Hepatocyte (in vitro differentiated cells): ENCODE data around the gene PIGR. TPM values are rescaled to one million over a fixed set of nuclear protein-coding genes. Genes with fewer than 3 reads are reported as not detected.

ENCODE experiments used
- DNase-seq: peaks from one replicate; pipeline ENCODE4 v3.0.0-alpha.2; 2016; ENCODE audit warnings: low spot score
- H2AFZ ChIP-seq: fragments of 200-600 bp; sonication (generic); 2 replicates; pipeline ENCODE4 v1.6.0; 2016; ENCODE audit warnings: antibody characterized with exemption, mild to moderate bottlenecking
- H3K27ac ChIP-seq: fragments of 200-600 bp; sonication (generic); 2 replicates; pipeline ENCODE4 v1.5.1; 2016; ENCODE audit warnings: mild to moderate bottlenecking
- H3K27me3 ChIP-seq: fragments of 200-600 bp; sonication (generic); 2 replicates; pipeline ENCODE4 v1.6.1; 2016
- H3K36me3 ChIP-seq: fragments of 200-600 bp; sonication (generic); replicated peaks from 2 replicates; pipeline ENCODE4 v1.5.1; 2016; ENCODE audit warnings: low read depth; ENCODE audit not compliant: insufficient read depth
- H3K4me1 ChIP-seq: fragments of 200-600 bp; sonication (generic); 2 replicates; pipeline ENCODE4 v1.5.1; 2016; ENCODE audit warnings: mild to moderate bottlenecking, moderate library complexity; ENCODE audit not compliant: insufficient read depth
- H3K4me2 ChIP-seq: fragments of 200-600 bp; sonication (generic); 2 replicates; pipeline ENCODE4 v1.6.0; 2016
- H3K4me3 ChIP-seq: fragments of 200-600 bp; sonication (generic); 2 replicates; pipeline ENCODE4 v1.5.1; 2016; ENCODE audit warnings: mild to moderate bottlenecking
- H3K79me2 ChIP-seq: fragments of 200-600 bp; sonication (generic); 2 replicates; pipeline ENCODE4 v1.6.0; 2017; ENCODE audit warnings: mild to moderate bottlenecking
- H3K9me2 ChIP-seq: fragments of 200-600 bp; sonication (generic); replicated peaks from 2 replicates; pipeline ENCODE4 v1.6.0; 2017; ENCODE audit warnings: mild to moderate bottlenecking; ENCODE audit not compliant: insufficient read depth
- H3K9me3 ChIP-seq: fragments of 200-600 bp; sonication (generic); 2 replicates; pipeline ENCODE4 v1.5.1; 2016; ENCODE audit warnings: low read depth, mild to moderate bottlenecking
- H4K20me1 ChIP-seq: fragments of 200-600 bp; sonication (generic); 2 replicates; pipeline ENCODE4 v1.6.0; 2016; ENCODE audit warnings: mild to moderate bottlenecking; ENCODE audit not compliant: insufficient read depth, poor library complexity, severe bottlenecking
- EZH2 ChIP-seq: fragments of 200-600 bp; sonication (generic); IDR thresholded peaks from 2 replicates; pipeline ENCODE4 v1.6.1; 2016; ENCODE audit warnings: antibody characterized with exemption, mild to moderate bottlenecking, borderline replicate concordance
- EZH2phosphoT487 ChIP-seq: fragments of 200-600 bp; sonication (generic); IDR thresholded peaks from one replicate; pipeline ENCODE4 v1.6.1; 2018; ENCODE audit warnings: antibody characterized with exemption, mild to moderate bottlenecking, low read depth, moderate library complexity; ENCODE audit not compliant: unreplicated experiment, severe bottlenecking
- WGBS: methylation state at CpG from one replicate; pipeline ENCODE4 v1.1.6; 2016; ENCODE audit warnings: low lambda C conversion rate; ENCODE audit errors: missing lambda C conversion rate; 5-methylcytosine and 5-hydroxymethylcytosine counted together
- polyA plus RNA-seq: library from polyadenylated mRNA; unstranded; fragments of >200 nt; fragmentation: Nextera tagmentation; extraction: Ambion mirVana; gene quantifications from 2 replicates; pipeline ENCODE4 v1.2.1, GENCODE V29; 2016
- total RNA-seq: library from RNA; depleted of rRNA; stranded (reverse); fragments of >200 nt; gene quantifications from 2 replicates; pipeline ENCODE4 v1.2.3, GENCODE V29; 2014
- TF ChIP-seq, protein P1 (sequence below): fragments of 200-600 bp; sonication (generic); IDR thresholded peaks from 2 replicates; pipeline ENCODE4 v1.5.1; 2016; ENCODE audit warnings: antibody characterized with exemption, mild to moderate bottlenecking; ENCODE audit not compliant: poor library complexity

Gene PIGR
- total and polyA plus RNA-seq, 2 experiments from 2014 or later = 8.1 to 22.9 TPM

DNA sequence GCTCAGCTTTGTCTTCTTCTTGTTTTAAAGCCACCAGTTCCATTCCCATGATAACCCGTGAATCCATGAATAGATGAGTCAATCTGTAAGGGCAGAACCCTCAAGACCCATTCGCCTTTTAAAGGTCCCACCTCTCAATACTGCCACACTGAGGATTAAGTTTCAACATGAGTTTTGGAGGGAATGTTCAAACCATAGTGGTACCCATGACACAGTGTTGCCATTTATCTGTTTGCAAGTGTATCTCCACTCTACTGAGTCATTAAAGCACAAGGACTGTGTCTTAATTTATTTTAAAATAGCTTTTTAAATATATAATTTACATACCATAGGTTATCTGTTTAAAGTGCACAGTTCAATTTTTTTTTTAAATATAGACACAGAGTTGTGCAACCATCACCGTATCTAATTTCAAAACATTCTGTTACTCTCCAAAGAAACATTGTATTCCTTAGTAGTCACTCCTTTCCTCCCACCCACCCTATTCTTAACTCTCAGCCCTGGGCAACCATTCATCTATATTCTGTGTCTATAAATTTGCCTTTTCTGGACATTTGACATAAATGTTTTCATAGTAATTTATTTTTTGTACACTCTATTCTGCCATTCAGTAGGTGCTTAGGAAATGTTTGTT, 53.8 kb downstream of the PIGR start:
- Histone ChIP-seq H3K79me2 (no peaks in the 10 kb centered on the region), H4K20me1 (no peaks in the 10 kb centered on the region), H3K27ac (no peak overlapping the region), H3K4me1 (peaks cover 8% of the 10 kb centered on the region), H3K9me2 (no peaks in the 10 kb centered on the region), H2AFZ (no peak overlapping the region), H3K4me3 (no peak overlapping the region), H3K27me3 (peaks cover 14% of the 10 kb centered on the region), H3K4me2 (no peak overlapping the region), H3K9me3 (no peaks in the 10 kb centered on the region), H3K36me3 (no peaks in the 10 kb centered on the region)
- TF ChIP-seq EZH2phosphoT487 = no peak
- TF ChIP-seq, protein P1, sequence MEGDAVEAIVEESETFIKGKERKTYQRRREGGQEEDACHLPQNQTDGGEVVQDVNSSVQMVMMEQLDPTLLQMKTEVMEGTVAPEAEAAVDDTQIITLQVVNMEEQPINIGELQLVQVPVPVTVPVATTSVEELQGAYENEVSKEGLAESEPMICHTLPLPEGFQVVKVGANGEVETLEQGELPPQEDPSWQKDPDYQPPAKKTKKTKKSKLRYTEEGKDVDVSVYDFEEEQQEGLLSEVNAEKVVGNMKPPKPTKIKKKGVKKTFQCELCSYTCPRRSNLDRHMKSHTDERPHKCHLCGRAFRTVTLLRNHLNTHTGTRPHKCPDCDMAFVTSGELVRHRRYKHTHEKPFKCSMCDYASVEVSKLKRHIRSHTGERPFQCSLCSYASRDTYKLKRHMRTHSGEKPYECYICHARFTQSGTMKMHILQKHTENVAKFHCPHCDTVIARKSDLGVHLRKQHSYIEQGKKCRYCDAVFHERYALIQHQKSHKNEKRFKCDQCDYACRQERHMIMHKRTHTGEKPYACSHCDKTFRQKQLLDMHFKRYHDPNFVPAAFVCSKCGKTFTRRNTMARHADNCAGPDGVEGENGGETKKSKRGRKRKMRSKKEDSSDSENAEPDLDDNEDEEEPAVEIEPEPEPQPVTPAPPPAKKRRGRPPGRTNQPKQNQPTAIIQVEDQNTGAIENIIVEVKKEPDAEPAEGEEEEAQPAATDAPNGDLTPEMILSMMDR = no peak
- TF ChIP-seq EZH2 = no peak
- no peak for DNase-seq
- 91% methylated on average over 3 of the region's 3 CpGs for WGBS

GRCh38 chr1:206891412-206891811, 54.9 kb downstream of the PIGR start:
- Histone ChIP-seq H4K20me1 (no peaks in the 10 kb centered on the region), H3K4me2 (no peak overlapping the region), H3K4me3 (no peak overlapping the region), H3K9me2 (no peaks in the 10 kb centered on the region), H3K27me3 (peaks cover 20% of the 10 kb centered on the region), H2AFZ (no peak overlapping the region), H3K9me3 (no peaks in the 10 kb centered on the region), H3K36me3 (no peaks in the 10 kb centered on the region), H3K79me2 (no peaks in the 10 kb centered on the region), H3K4me1 (peaks cover 8% of the 10 kb centered on the region), H3K27ac (no peak overlapping the region)
- no peak for TF ChIP-seq EZH2phosphoT487
- TF ChIP-seq, protein P1 = no peak
- TF ChIP-seq EZH2 = no peak
- no peak for DNase-seq
- 85% methylated on average over 1 of the region's 1 CpG for WGBS

- H4K20me1 ChIP-seq = no peaks in the 10 kb centered on the region
These were observed 55.9 kb downstream of the PIGR start for GRCh38 chr1:206890125-206891060.

More at GRCh38 chr1:206890125-206891060, 55.9 kb downstream of the PIGR start:
- WGBS = 71% methylated on average over 15 of the region's 15 CpGs
- no peak for DNase-seq
- Histone ChIP-seq H3K4me1 (peaks cover 5% of the 10 kb centered on the region), H3K79me2 (no peaks in the 10 kb centered on the region), H3K9me3 (no peaks in the 10 kb centered on the region), H2AFZ (no peak overlapping the region), H3K9me2 (no peaks in the 10 kb centered on the region), H3K36me3 (no peaks in the 10 kb centered on the region), H3K27me3 (peaks cover 20% of the 10 kb centered on the region), H3K4me2 (no peak overlapping the region), H3K4me3 (no peak overlapping the region), H3K27ac (no peak overlapping the region)
- TF ChIP-seq, protein P1 = no peak
- TF ChIP-seq EZH2phosphoT487 (no peak), EZH2 (no peak)
